ENCODE data around the gene ESR1. TPM values are rescaled to one million over a fixed set of nuclear protein-coding genes. Genes with fewer than 3 reads are reported as not detected.

The ESR1 gene
- polyA plus RNA-seq, 1 donor (not counting 4 experiments of a cell fraction or from before 2014, with no cell fraction given): 0.22 TPM

- FAIRE-seq (no peak), DNase-seq (ENCODE audit: low read depth, low spot score) (no peak)
- Histone ChIP-seq H3K4me2 (ENCODE audit: control insufficient read depth, extremely low read depth, insufficient read depth, low read depth, low read length) (peak overlapping the region; percentile 68), H3K4me1 (ENCODE audit: control insufficient read depth, extremely low read depth, insufficient read depth, low read length) (peaks cover 48% of the 10 kb centered on the region), H3K27me3 (ENCODE audit: control insufficient read depth, extremely low read depth, insufficient read depth, low read length) (no peaks in the 10 kb centered on the region), H3K4me3 (ENCODE audit: control insufficient read depth in 2 of 3, extremely low read depth in 1 of 3, insufficient read depth in 2 of 3, low read depth in 1 of 3, low read length in 3 of 3) (no peak overlapping the region), H3K27ac (ENCODE audit: control insufficient read depth, insufficient read depth, low read length) (peak overlapping the region; percentile 53), H3K36me3 (ENCODE audit: control insufficient read depth in 2 of 2, extremely low read depth in 1 of 2, insufficient read depth in 2 of 2, low read length in 2 of 2) (no peaks in the 10 kb centered on the region), H3K79me2 (ENCODE audit: control insufficient read depth, insufficient read depth, low read length) (no peaks in the 10 kb centered on the region), H3K9ac (ENCODE audit: control insufficient read depth, extremely low read depth, insufficient read depth, low read length) (no peak overlapping the region), H4K20me1 (ENCODE audit: control insufficient read depth, extremely low read depth, insufficient read depth, low read length) (no peaks in the 10 kb centered on the region), H3K9me1 (ENCODE audit: control insufficient read depth, extremely low read depth, insufficient read depth, low read length) (no peaks in the 10 kb centered on the region), H3K9me3 (ENCODE audit: control insufficient read depth, low read depth, low read length) (no peaks in the 10 kb centered on the region), H2AFZ (ENCODE audit: control insufficient read depth, low read length) (peak overlapping the region; percentile 54)
- dilution Hi-C loops (cut with MboI; ENCODE audit: extremely low pct_ligation_motif_present, low sequenced_read_pairs): no loop called here
- TF ChIP-seq CTCF (optimal IDR thresholded peaks at IDR 0.05 in 1 of 3, IDR thresholded peaks at IDR 0.05 in 1 of 3, conservative IDR thresholded peaks at IDR 0.05 in 1 of 3; ENCODE audit: extremely low read depth in 1 of 3, insufficient read depth in 2 of 3, low read length in 3 of 3) (no peak), EZH2 (IDR thresholded peaks at IDR 0.05; ENCODE audit: low read length) (no peak)
Measured at GRCh38 chr6:152099446-152100182, 292.1 kb downstream of the ESR1 start.

GRCh38 chr6:152100183-152100618 lies 292.7 kb downstream of the ESR1 start:
- Histone ChIP-seq H4K20me1 (ENCODE audit: control insufficient read depth, extremely low read depth, insufficient read depth, low read length) (no peaks in the 10 kb centered on the region), H3K9me3 (ENCODE audit: control insufficient read depth, low read depth, low read length) (no peaks in the 10 kb centered on the region), H3K36me3 (ENCODE audit: control insufficient read depth in 2 of 2, extremely low read depth in 1 of 2, insufficient read depth in 2 of 2, low read length in 2 of 2) (no peaks in the 10 kb centered on the region), H2AFZ (ENCODE audit: control insufficient read depth, low read length) (peak overlapping the region; percentile 57), H3K4me1 (ENCODE audit: control insufficient read depth, extremely low read depth, insufficient read depth, low read length) (peaks cover 44% of the 10 kb centered on the region), H3K27me3 (ENCODE audit: control insufficient read depth, extremely low read depth, insufficient read depth, low read length) (no peaks in the 10 kb centered on the region), H3K9ac (ENCODE audit: control insufficient read depth, extremely low read depth, insufficient read depth, low read length) (no peak overlapping the region), H3K9me1 (ENCODE audit: control insufficient read depth, extremely low read depth, insufficient read depth, low read length) (no peaks in the 10 kb centered on the region), H3K27ac (ENCODE audit: control insufficient read depth, insufficient read depth, low read length) (peak overlapping the region; percentile 53), H3K4me3 (ENCODE audit: control insufficient read depth in 2 of 3, extremely low read depth in 1 of 3, insufficient read depth in 2 of 3, low read depth in 1 of 3, low read length in 3 of 3) (peak overlapping the region in 1 of 3 experiments; percentile 27), H3K4me2 (ENCODE audit: control insufficient read depth, extremely low read depth, insufficient read depth, low read depth, low read length) (peak overlapping the region; percentile 68), H3K79me2 (ENCODE audit: control insufficient read depth, insufficient read depth, low read length) (no peaks in the 10 kb centered on the region)
- FAIRE-seq (peak; percentile 65), DNase-seq (ENCODE audit: low read depth, low spot score) (no peak)
- TF ChIP-seq CTCF (optimal IDR thresholded peaks at IDR 0.05 in 1 of 3, IDR thresholded peaks at IDR 0.05 in 1 of 3, conservative IDR thresholded peaks at IDR 0.05 in 1 of 3; ENCODE audit: extremely low read depth in 1 of 3, insufficient read depth in 2 of 3, low read length in 3 of 3) (no peak), EZH2 (IDR thresholded peaks at IDR 0.05; ENCODE audit: low read length) (no peak)
- dilution Hi-C loops (cut with MboI; ENCODE audit: extremely low pct_ligation_motif_present, low sequenced_read_pairs): no loop called here

Measured in keratinocyte (primary cell).